Right atrium auricular region (tissue), 2 donors: ENCODE results near the gene SLC16A3. TPM values are rescaled to one million over a fixed set of nuclear protein-coding genes. Genes with fewer than 3 reads are reported as not detected.

ENCODE experiments used
- DNase-seq: peaks from one replicate; pipeline ENCODE4 v3.0.0-alpha.2; 2019; ENCODE audit warnings: low spot score
- H3K27ac ChIP-seq, 2 donors: fragments of 200-600 bp; sonication (generic); 1 replicate in 1 of 2; 2 replicates in 1 of 2; pipeline ENCODE4 v1.5.1; 2016 to 2019
- H3K27me3 ChIP-seq, 2 donors: fragments of 200-600 bp; sonication (generic); one replicate each; pipeline versions ENCODE4 v1.5.1 to v1.6.0; 2017 to 2019
- H3K36me3 ChIP-seq: fragments of 200-600 bp; sonication (generic); one replicate; pipeline ENCODE4 v1.5.1; 2016
- H3K4me1 ChIP-seq, 2 donors: fragments of 200-600 bp; sonication (generic); one replicate each; pipeline versions ENCODE4 v1.5.1 to v1.6.0; 2017 to 2019
- H3K4me3 ChIP-seq, 2 donors: fragments of 200-600 bp; sonication (generic); 1 replicate in 1 of 2; 2 replicates in 1 of 2; pipeline ENCODE4 v1.5.1; 2017 to 2019; ENCODE audit warnings: mild to moderate bottlenecking in 1 of 2, moderate library complexity in 1 of 2
- H3K9me3 ChIP-seq, 2 donors: fragments of 200-600 bp; sonication (generic); one replicate each; pipeline ENCODE4 v1.5.1; 2019
- CTCF ChIP-seq, 2 donors: fragments of 200-600 bp; sonication (generic); IDR thresholded peaks; one replicate each; pipeline ENCODE4 v1.5.1; 2019; ENCODE audit warnings: antibody characterized with exemption in 2 of 2
- total RNA-seq, 2 donors: library from RNA; depleted of rRNA; stranded (reverse); fragments of >200 nt; gene quantifications; one replicate each; pipeline ENCODE4 v1.1.0, GENCODE V29; 2016

The SLC16A3 gene
- total RNA-seq, 2 donors from 2014 or later: 5.0 to 19.5 TPM

DNA sequence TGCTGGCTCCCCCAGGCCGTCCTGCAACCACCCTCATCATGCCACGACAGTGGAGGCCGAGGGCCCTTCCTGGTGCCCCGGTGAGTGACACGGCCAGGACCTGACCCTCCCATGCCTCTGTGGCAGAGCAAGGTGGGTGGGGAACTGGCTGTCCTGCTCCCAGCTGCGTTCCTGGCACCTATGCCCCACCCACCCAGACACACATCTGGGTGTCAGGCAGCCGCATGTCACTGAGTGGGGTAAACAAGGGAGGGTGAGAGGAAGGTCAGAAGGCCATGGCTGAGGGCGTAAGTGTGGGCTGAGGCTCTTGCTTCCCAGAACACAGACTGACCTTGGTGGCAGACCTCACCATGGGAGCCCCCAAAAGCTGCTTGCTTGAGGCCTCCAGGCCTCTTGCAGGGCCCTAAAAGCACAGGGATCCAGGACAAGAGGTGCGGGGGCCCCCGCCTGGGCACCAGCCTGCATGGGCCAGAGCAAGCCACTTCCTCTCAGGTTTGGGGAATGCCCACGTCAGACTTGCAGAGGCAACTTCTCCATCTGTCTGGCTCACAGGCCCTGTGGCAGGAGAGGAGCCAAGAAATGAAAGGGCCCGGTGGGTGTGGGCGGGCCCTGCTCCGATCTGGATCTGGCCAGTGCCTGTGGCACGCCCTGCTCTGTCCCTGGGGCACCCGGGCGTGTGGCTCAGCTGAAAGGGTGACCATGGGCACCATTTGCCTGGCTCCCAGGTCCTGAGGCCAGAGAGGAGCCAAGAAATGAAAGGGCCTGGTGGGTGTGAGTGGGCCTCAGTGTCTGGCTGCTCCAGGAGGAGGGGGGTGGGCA is 12.3 kb upstream of the SLC16A3 start:
- Histone ChIP-seq H3K4me3 (no peak overlapping the region), H3K4me1 (peaks cover 0 to 43% of the 10 kb centered on the region in 2 donors), H3K27me3 (no peaks in the 10 kb centered on the region), H3K9me3 (no peaks in the 10 kb centered on the region), H3K36me3 (no peaks in the 10 kb centered on the region), H3K27ac (peak overlapping the region; percentile 68 to 72)
- peak; percentile 80 for DNase-seq
- TF ChIP-seq CTCF (IDR thresholded peaks at IDR 0.05): no peak

GRCh38 chr17:82217120-82217529 is 11.7 kb upstream of the SLC16A3 start:
- peaks cover 0 to 37% of the 10 kb centered on the region in 2 donors for H3K4me1 ChIP-seq

DNA sequence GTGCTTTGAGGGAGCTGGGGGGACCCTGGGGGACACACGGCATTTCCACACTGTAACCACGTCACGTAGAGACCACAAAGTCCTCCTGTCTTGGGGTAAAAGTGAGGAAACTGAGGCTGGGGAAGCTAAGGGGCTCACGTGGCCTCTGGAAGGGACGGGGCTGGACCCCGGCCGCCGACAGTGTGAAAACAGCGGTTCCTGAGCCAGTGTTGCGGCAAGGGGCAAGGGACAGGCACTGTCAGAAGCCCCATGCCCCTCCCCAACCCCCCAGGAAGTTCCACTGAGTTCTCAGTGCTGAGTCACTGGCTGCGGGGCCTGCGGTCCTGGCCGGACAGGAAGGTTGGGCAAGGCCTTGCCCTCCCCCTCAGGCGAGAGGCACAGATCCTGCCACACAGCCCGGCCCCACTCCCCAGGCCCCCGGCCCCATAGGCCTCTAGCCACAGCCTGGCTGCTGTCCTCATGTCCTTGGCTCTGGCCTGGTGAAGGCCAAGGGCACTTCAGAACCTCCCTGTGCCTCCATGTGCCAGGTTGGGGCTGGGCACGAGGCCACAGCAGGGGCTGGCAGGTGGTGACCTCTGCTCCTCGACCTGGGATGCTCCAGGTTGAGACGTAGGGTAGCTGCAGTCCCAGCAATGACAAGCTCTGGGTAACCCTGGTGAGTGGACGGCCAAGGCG is 11.2 kb upstream of the SLC16A3 start:
- Histone ChIP-seq H3K27me3 (no peaks in the 10 kb centered on the region), H3K4me3 (no peak overlapping the region), H3K9me3 (no peaks in the 10 kb centered on the region), H3K4me1 (peaks cover 0 to 36% of the 10 kb centered on the region in 2 donors), H3K36me3 (no peaks in the 10 kb centered on the region), H3K27ac (peak overlapping the region; percentile 68 to 72)
- no peak for DNase-seq
- no peak for TF ChIP-seq CTCF (IDR thresholded peaks at IDR 0.05)

More at GRCh38 chr17:82217120-82217529, 11.7 kb upstream of the SLC16A3 start:
- no peak for TF ChIP-seq CTCF (IDR thresholded peaks at IDR 0.05)
- no peaks in the 10 kb centered on the region for H3K9me3 ChIP-seq
- H3K27ac ChIP-seq: peak overlapping the region; percentile 68 to 72
- H3K27me3 ChIP-seq: no peaks in the 10 kb centered on the region
- H3K36me3 ChIP-seq: no peaks in the 10 kb centered on the region
- no peak overlapping the region for H3K4me3 ChIP-seq
- no peak for DNase-seq

DNA sequence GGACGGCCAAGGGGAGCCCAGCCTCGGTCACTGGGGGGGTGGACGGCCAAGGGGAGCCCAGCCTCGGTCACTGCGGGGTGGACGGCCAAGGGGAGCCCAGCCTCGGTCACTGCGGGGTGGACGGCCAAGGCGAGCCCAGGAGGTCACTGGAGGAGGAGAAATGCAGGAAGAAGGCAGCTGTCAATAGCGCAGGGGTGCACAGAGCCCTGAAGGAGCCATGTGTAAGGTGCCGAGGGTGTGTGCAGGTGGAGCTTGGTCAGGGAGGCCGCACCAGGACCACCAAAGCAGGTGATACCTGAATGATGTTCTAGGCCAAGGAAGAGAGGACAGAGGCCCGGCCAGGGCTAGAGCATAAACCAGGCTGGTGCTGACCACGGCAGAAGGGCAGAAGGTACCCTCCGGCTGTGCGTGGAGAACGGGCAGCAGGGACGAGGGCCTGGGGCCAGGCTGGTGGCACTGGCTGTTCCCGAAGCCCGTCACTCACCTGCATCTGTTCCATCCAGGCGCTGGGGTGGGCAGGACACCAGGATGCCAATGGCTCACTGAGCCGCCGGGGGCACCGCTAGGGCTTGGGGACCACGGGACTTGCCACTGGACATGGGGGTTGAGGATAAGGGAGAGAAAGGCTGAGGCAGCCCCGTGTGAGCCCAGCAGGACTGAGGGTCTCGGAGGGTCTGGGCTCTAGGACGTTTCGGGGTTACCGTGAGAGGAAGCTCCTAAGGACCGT is 10.3 kb upstream of the SLC16A3 start:
- H3K4me1 ChIP-seq: peaks cover 0 to 31% of the 10 kb centered on the region in 2 donors
- no peaks in the 10 kb centered on the region for H3K36me3 ChIP-seq
- H3K9me3 ChIP-seq: no peaks in the 10 kb centered on the region
- no peak overlapping the region for H3K4me3 ChIP-seq
- H3K27ac ChIP-seq: no peak overlapping the region
- H3K27me3 ChIP-seq: no peaks in the 10 kb centered on the region
- TF ChIP-seq CTCF (IDR thresholded peaks at IDR 0.05): no peak
- DNase-seq: no peak

- Histone ChIP-seq H3K27me3 (no peaks in the 10 kb centered on the region), H3K9me3 (no peaks in the 10 kb centered on the region), H3K36me3 (no peaks in the 10 kb centered on the region), H3K27ac (no peak overlapping the region), H3K4me1 (peaks cover 0 to 25% of the 10 kb centered on the region in 2 donors), H3K4me3 (no peak overlapping the region)
- DNase-seq: no peak
- no peak for TF ChIP-seq CTCF (IDR thresholded peaks at IDR 0.05)
These were observed 9.8 kb upstream of the SLC16A3 start for GRCh38 chr17:82219083-82219482.
